Stomach (tissue), 9 donors: Measurements from ENCODE around the gene DDC. TPM values are rescaled to one million over a fixed set of nuclear protein-coding genes. Genes with fewer than 3 reads are reported as not detected.
A peak's percentile ranks its signal among the peaks of the same experiment; 100 is the strongest.
"Not testable (repeated sequence)": the region's sequence is repeated elsewhere in the genome, so short reads cannot be mapped to it uniquely, and the experiment has no call there.

Source experiments
- DNase-seq, 2 donors: peaks; one replicate each; pipeline versions ENCODE4 v3.0.0 to v3.0.0-alpha.2; 2013 to 2019
- H3K27ac ChIP-seq, 5 donors: fragments of 200-600 bp in 4 of 5; sonication (generic) in 4 of 5; one replicate each; pipeline ENCODE4 v1.5.1; 2013 to 2019; ENCODE audit warnings: mild to moderate bottlenecking in 1 of 5, moderate library complexity in 1 of 5
- H3K27me3 ChIP-seq, 3 donors: fragments of 200-600 bp; sonication (generic); one replicate each; pipeline ENCODE4 v1.5.1; 2017 to 2019; ENCODE audit warnings: mixed run types in 1 of 3
- H3K36me3 ChIP-seq, 4 donors: fragments of 200-600 bp; sonication (generic); 1 replicate in 3 of 4; 2 replicates in 1 of 4; pipeline ENCODE4 v1.5.1; 2016 to 2019
- H3K4me1 ChIP-seq, 4 donors: fragments of 200-600 bp; sonication (generic); one replicate each; pipeline ENCODE4 v1.5.1; 2016 to 2019
- H3K4me3 ChIP-seq, 4 donors: fragments of 200-600 bp; sonication (generic) in 3 of 4; one replicate each; pipeline ENCODE4 v1.5.1; 2016 to 2019; ENCODE audit warnings: mild to moderate bottlenecking in 1 of 4
- H3K9me3 ChIP-seq, 4 donors: fragments of 200-600 bp; sonication (generic); one replicate each; pipeline ENCODE4 v1.5.1; 2016 to 2019
- EP300 ChIP-seq: sonication (generic); formaldehyde crosslinking; IDR thresholded peaks from one replicate; pipeline ENCODE4 v1.6.1; 2017; ENCODE audit warnings: antibody characterized with exemption
- POLR2A ChIP-seq, 4 donors: fragments of 450-650 bp; IDR thresholded peaks; one replicate each; pipeline ENCODE4 v1.6.1; 2016; ENCODE audit warnings: antibody characterized with exemption in 4 of 4, control low read depth in 2 of 4, mild to moderate bottlenecking in 1 of 4, moderate library complexity in 1 of 4
- POLR2AphosphoS5 ChIP-seq, 3 donors: sonication (generic); formaldehyde crosslinking; IDR thresholded peaks; one replicate each; pipeline ENCODE4 v1.6.1; 2016; ENCODE audit warnings: antibody characterized with exemption in 3 of 3
- WGBS, 5 donors: extraction: QIAGEN DNeasy Blood & Tissue Kit in 3 of 5; methylation state at CpG; one replicate each; pipeline versions ENCODE4 v1.1.5 to v1.1.7; 2013 to 2018; 5-methylcytosine and 5-hydroxymethylcytosine counted together
- intact Hi-C: fragments of 100-400 bp; cut with DNase I; formaldehyde crosslinking; loops from one replicate; pipeline ENCODE4 v1.15.1; 2023; ENCODE audit warnings: low total_unique reads
- polyA plus RNA-seq, 3 donors: library from polyadenylated mRNA; stranded (reverse); fragments of 200-250 nt; gene quantifications; one replicate each; pipeline ENCODE4 v1.2.3, GENCODE V29; 2013
- total RNA-seq, 5 donors: library from RNA; depleted of rRNA; stranded (reverse); fragments of >200 nt; gene quantifications; one replicate each; pipeline versions ENCODE4 v1.1.0 to v1.2.3, GENCODE V29; 2014 to 2016
- TF ChIP-seq, protein P1 (sequence below), 7 experiments: fragments of 450-650 bp in 4 of 7; fragments of 200-600 bp in 3 of 7; sonication (generic) in 3 of 7; IDR thresholded peaks; one replicate each; pipeline ENCODE4 v1.5.1; 2016 to 2019; ENCODE audit warnings: antibody characterized with exemption in 7 of 7, control low read depth in 2 of 7, mild to moderate bottlenecking in 1 of 7
- donor health status: healthy with polysubstance abuse.
- donor health status: Bipolar disorder and iron deficiency.
- donor health status: healthy.

The DDC gene
- total and polyA plus RNA-seq, 8 donors: 0.95 to 95.0 (median 4.7) TPM; not detected in 3

DNA sequence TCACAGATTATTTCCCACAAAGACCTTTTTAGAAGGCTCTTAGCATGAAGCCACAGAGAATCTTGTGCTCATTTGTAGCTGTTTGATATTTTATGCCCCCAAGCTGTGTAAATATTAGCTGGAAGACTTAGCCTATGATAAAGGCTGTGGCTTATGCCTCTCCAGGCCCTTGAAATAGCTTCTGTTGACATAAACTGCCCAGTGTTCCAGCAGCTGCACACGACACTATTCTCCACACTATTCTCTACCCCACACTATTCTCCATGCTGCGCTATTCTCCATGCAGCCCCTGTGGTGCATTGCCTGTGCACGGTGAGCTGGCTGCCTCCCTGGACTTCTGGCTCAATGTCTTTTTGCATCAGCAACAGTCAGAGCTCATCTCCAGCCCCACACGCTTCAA lies 13.1 kb downstream of the DDC start:
- Histone ChIP-seq H3K4me3 (no peak overlapping the region), H3K27ac (no peak overlapping the region), H3K36me3 (no peaks in the 10 kb centered on the region), H3K9me3 (no peaks in the 10 kb centered on the region), H3K4me1 (peaks cover 0 to 26% (median 6%) of the 10 kb centered on the region in 4 donors), H3K27me3 (no peaks in the 10 kb centered on the region)
- intact Hi-C loops: no loop called here
- peak in 1 of 2 donors; percentile 68 for DNase-seq
- no peak for TF ChIP-seq EP300
- TF ChIP-seq, protein P1, sequence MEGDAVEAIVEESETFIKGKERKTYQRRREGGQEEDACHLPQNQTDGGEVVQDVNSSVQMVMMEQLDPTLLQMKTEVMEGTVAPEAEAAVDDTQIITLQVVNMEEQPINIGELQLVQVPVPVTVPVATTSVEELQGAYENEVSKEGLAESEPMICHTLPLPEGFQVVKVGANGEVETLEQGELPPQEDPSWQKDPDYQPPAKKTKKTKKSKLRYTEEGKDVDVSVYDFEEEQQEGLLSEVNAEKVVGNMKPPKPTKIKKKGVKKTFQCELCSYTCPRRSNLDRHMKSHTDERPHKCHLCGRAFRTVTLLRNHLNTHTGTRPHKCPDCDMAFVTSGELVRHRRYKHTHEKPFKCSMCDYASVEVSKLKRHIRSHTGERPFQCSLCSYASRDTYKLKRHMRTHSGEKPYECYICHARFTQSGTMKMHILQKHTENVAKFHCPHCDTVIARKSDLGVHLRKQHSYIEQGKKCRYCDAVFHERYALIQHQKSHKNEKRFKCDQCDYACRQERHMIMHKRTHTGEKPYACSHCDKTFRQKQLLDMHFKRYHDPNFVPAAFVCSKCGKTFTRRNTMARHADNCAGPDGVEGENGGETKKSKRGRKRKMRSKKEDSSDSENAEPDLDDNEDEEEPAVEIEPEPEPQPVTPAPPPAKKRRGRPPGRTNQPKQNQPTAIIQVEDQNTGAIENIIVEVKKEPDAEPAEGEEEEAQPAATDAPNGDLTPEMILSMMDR (IDR thresholded peaks at IDR 0.05): no peak
- TF ChIP-seq POLR2A (IDR thresholded peaks at IDR 0.05): no peak
- no peak for TF ChIP-seq POLR2AphosphoS5 (IDR thresholded peaks at IDR 0.05)
- 29 to 43% (median 40%) methylated on average over 4 of the region's 4 CpGs for WGBS, 5 donors

DNA sequence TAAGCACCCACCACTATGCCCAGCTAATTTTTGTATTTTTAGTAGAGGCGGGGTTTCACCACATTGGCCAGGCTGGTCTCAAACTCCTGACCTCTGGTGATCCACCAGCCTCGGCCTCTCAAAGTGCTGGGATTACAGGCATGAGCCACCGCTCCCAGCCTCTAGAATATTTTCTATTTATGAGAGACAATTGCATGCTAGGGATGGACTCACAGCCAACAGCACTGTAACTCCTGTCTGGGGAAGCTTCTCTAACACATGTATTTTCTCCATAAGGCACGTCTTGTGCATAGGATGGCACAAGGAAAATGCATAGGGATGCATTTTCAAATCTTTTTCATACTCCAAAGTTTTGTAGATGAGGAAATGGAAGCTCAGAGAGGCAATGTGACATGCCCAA lies 19.6 kb downstream of the DDC start:
- DNase-seq, intact Hi-C loops, H3K27me3 ChIP-seq, H3K4me3 ChIP-seq, H3K36me3 ChIP-seq, H3K4me1 ChIP-seq, H3K27ac ChIP-seq, H3K9me3 ChIP-seq: not testable (repeated sequence)
- 87 to 94% (median 93%) methylated on average over 4 of the region's 4 CpGs for WGBS, 5 donors

DNA sequence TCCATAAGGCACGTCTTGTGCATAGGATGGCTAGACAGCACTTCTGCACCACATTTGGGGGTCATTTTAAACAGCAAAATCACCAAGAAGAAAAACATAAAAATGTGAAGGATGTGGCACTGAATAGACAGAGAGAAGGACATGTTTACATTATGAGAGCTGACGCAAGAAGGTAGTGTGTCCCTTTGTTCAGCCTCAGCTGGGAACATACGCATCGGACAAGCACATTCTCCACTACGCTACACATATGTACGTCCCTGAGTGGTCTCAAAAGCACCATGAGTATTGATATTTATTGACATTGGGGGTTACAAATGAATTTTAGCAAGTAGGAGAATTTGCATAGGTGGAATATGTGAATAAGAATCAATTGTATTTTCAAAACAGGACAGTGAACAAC lies 20.2 kb downstream of the DDC start:
- DNase-seq: no peak
- whole genome bisulfite sequencing, 5 donors: 77 to 83% (median 82%) methylated on average over 6 of the region's 6 CpGs

DNA sequence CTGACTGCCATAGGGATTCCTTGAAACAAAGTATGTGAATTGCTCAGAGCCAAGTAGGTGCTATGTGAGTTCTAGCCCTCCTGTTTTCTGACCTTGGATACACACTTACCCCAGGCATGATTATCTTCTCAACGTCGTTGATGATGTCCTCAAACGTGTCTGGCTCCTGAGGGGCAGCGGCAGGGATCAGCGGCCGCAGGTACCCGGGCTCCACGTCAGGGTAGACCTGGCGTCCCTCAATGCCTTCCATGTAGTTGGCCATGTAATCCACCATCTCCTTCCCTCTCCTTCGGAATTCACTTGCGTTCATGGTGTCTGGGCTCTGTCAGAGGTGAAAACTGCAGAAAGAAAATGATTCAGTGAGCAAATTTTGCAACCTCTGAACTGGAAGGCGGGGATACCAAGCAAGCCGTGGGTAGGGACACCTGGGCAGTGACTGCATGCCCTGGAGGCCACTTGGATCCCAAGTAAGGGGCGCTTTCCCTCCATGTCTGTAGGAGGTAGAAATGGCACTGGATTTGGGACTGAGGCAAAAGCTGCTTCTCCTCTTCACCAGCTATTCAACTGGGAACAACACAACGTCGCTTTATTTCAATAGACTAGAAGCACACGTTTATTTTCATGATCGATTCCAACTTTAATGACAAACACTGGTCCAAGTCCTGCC lies 21.3 kb downstream of the DDC start:
- DNase-seq: no peak
- H3K27me3 ChIP-seq: no peaks in the 10 kb centered on the region
- no peak overlapping the region for H3K27ac ChIP-seq
- no peak overlapping the region for H3K4me3 ChIP-seq
- no peaks in the 10 kb centered on the region for H3K9me3 ChIP-seq
- intact Hi-C loops: no loop called here
- H3K4me1 ChIP-seq: no peaks in the 10 kb centered on the region
- WGBS, 5 donors: 93 to 95% (median 94%) methylated on average over 18 of the region's 18 CpGs
- TF ChIP-seq, protein P1 (IDR thresholded peaks at IDR 0.05): no peak
- TF ChIP-seq POLR2A (IDR thresholded peaks at IDR 0.05) (no peak), POLR2AphosphoS5 (IDR thresholded peaks at IDR 0.05) (no peak), EP300 (no peak)
- no peaks in the 10 kb centered on the region for H3K36me3 ChIP-seq

More for the DNA sequence above, 20.2 kb downstream of the DDC start:
- Histone ChIP-seq H3K4me3 (no peak overlapping the region), H3K27ac (no peak overlapping the region), H3K9me3 (no peaks in the 10 kb centered on the region), H3K4me1 (no peaks in the 10 kb centered on the region), H3K36me3 (no peaks in the 10 kb centered on the region), H3K27me3 (no peaks in the 10 kb centered on the region)
- intact Hi-C loops: no loop called here
- TF ChIP-seq EP300 (no peak), POLR2AphosphoS5 (IDR thresholded peaks at IDR 0.05) (no peak), POLR2A (IDR thresholded peaks at IDR 0.05) (no peak)
- TF ChIP-seq, protein P1 (IDR thresholded peaks at IDR 0.05): no peak

DNA sequence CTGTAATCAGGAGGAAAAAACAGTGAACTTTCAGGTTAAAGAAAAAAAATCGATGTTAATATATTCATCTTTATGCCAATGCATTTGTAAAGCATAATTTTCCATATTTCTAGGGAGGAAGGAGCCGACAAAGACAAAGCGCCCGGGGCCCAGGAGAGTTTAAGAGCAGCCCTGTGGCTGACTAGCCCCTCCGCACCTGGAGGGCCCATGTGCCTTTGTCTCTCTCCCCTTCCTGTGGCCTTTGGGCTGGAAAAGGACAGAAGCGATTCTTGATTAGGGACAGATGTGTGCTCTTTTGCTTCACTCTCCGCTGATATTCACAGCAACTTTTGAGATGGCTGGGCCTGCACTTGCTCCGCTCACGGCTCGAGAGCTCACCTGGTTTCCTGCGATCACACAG lies 23.1 kb downstream of the DDC start:
- intact Hi-C loops: no loop called here

More for the DNA sequence above, 23.1 kb downstream of the DDC start:
- no peaks in the 10 kb centered on the region for H3K4me1 ChIP-seq
- WGBS, 5 donors: 90 to 95% (median 92%) methylated on average over 11 of the region's 11 CpGs
- H3K4me3 ChIP-seq: no peak overlapping the region
- no peak for DNase-seq
- H3K27ac ChIP-seq: no peak overlapping the region
- TF ChIP-seq POLR2AphosphoS5 (IDR thresholded peaks at IDR 0.05) (no peak), POLR2A (IDR thresholded peaks at IDR 0.05) (no peak), EP300 (no peak)
- TF ChIP-seq, protein P1 (IDR thresholded peaks at IDR 0.05): no peak
- H3K36me3 ChIP-seq: no peaks in the 10 kb centered on the region
- H3K9me3 ChIP-seq: no peaks in the 10 kb centered on the region
- no peaks in the 10 kb centered on the region for H3K27me3 ChIP-seq
